Thoracic aorta (tissue), 2 donors: Measurements from ENCODE around the gene SRD5A1. TPM values are rescaled to one million over a fixed set of nuclear protein-coding genes. Genes with fewer than 3 reads are reported as not detected.

ENCODE experiments used
- ATAC-seq: fragments of 150-250 bp; one replicate; pipeline ENCODE4 v1.8.0; 2017; ENCODE audit warnings: low read depth; ENCODE audit not compliant: insufficient number of reproducible peaks, low FRiP score
- DNase-seq: peaks from one replicate; pipeline ENCODE4 v3.0.0-alpha.2; 2020; ENCODE audit warnings: low spot score
- H3K27ac ChIP-seq, 2 donors: fragments of 200-600 bp; sonication (generic); 1 replicate in 1 of 2; 2 replicates in 1 of 2; pipeline ENCODE4 v1.5.1; 2016; ENCODE audit warnings: mild to moderate bottlenecking in 2 of 2, moderate library complexity in 2 of 2
- H3K27me3 ChIP-seq: fragments of 200-600 bp; sonication (generic); replicated peaks from 2 replicates; pipeline ENCODE4 v1.6.0; 2016; ENCODE audit warnings: mild to moderate bottlenecking; ENCODE audit not compliant: insufficient read depth
- H3K36me3 ChIP-seq: fragments of 200-600 bp; sonication (generic); one replicate; pipeline ENCODE4 v1.5.1; 2016
- H3K4me1 ChIP-seq, 2 donors: fragments of 200-600 bp; sonication (generic); 1 replicate in 1 of 2; 2 replicates in 1 of 2; pipeline versions ENCODE4 v1.5.1 to v1.6.0; 2016; ENCODE audit warnings: low read depth in 2 of 2, mild to moderate bottlenecking in 1 of 2; ENCODE audit not compliant: control insufficient read depth in 1 of 2
- H3K4me3 ChIP-seq: fragments of 200-600 bp; sonication (generic); 2 replicates; pipeline ENCODE4 v1.5.1; 2016; ENCODE audit warnings: mild to moderate bottlenecking
- H3K9me3 ChIP-seq: fragments of 200-600 bp; sonication (generic); 2 replicates; pipeline ENCODE4 v1.5.1; 2016
- total RNA-seq, 2 donors: library from RNA; depleted of rRNA; stranded (reverse); fragments of >200 nt; gene quantifications; one replicate each; pipeline versions ENCODE4 v1.1.0 to v1.2.3, GENCODE V29; 2016
- TF ChIP-seq, protein P1 (sequence below): fragments of 200-600 bp; sonication (generic); IDR thresholded peaks from one replicate; pipeline ENCODE4 v1.5.1; 2019; ENCODE audit warnings: antibody characterized with exemption

SRD5A1 gene
- total RNA-seq, 2 donors from 2014 or later, result 7.6 to 8.5 TPM

- no peak overlapping the region for H3K27ac ChIP-seq
- H3K36me3 ChIP-seq, result no peaks in the 10 kb centered on the region
- TF ChIP-seq, protein P1, sequence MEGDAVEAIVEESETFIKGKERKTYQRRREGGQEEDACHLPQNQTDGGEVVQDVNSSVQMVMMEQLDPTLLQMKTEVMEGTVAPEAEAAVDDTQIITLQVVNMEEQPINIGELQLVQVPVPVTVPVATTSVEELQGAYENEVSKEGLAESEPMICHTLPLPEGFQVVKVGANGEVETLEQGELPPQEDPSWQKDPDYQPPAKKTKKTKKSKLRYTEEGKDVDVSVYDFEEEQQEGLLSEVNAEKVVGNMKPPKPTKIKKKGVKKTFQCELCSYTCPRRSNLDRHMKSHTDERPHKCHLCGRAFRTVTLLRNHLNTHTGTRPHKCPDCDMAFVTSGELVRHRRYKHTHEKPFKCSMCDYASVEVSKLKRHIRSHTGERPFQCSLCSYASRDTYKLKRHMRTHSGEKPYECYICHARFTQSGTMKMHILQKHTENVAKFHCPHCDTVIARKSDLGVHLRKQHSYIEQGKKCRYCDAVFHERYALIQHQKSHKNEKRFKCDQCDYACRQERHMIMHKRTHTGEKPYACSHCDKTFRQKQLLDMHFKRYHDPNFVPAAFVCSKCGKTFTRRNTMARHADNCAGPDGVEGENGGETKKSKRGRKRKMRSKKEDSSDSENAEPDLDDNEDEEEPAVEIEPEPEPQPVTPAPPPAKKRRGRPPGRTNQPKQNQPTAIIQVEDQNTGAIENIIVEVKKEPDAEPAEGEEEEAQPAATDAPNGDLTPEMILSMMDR, result no peak
- no peaks in the 10 kb centered on the region for H3K27me3 ChIP-seq
- H3K9me3 ChIP-seq, result no peaks in the 10 kb centered on the region
- ATAC-seq, result no peak
- no peak for DNase-seq
- no peaks in the 10 kb centered on the region for H3K4me1 ChIP-seq
- no peak overlapping the region for H3K4me3 ChIP-seq
These were observed 48.4 kb downstream of the SRD5A1 start for GRCh38 chr5:6681682-6682081.

DNA sequence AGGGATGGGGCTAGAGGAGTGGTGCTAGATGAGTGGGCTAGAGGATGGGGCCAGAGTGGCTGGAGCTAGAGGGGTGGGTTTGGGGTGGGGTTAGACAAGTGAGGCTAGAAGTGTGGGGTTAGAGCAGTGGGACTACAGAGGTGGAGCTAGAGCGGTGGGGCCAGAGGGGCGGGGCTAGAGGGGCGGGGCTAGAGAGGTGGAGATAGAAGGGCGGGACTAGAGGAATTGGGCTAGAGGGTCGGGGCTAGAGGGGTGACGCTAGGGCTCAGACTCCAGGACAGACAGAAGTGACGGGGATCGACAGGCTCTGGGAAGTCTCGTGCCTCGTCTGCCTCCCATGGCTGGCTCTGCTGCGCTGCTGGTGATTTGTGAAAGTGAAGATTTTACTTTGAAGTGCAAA is 49.0 kb downstream of the SRD5A1 start:
- no peak for ATAC-seq
- Histone ChIP-seq H3K27me3 (no peaks in the 10 kb centered on the region), H3K4me1 (no peaks in the 10 kb centered on the region), H3K9me3 (no peaks in the 10 kb centered on the region), H3K27ac (no peak overlapping the region), H3K36me3 (no peaks in the 10 kb centered on the region), H3K4me3 (no peak overlapping the region)
- TF ChIP-seq, protein P1, result no peak
- DNase-seq, result no peak

DNA sequence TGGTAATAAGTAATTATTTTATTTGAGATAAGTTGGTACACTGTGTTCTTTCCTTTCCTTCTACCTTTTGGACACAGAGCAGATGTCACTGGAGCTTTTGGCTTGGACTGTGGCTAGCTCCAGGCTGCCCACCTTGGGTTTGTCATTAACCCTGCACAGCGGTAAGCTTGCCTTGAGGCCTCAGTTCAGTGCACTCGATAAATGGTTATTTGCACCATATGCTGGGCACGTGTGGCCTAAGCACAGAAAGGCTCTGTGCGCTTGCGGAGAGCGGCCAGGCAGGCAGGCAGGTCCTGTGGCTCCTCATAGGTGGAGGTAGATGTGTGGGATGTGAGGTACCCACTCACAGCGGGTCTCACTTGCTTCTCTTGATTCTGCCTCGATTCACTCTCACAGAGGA is 50.0 kb downstream of the SRD5A1 start:
- H3K4me3 ChIP-seq, result no peak overlapping the region
- no peak for DNase-seq
- no peaks in the 10 kb centered on the region for H3K36me3 ChIP-seq
- ATAC-seq, result no peak
- H3K4me1 ChIP-seq, result no peaks in the 10 kb centered on the region
- H3K9me3 ChIP-seq, result no peaks in the 10 kb centered on the region
- no peak overlapping the region for H3K27ac ChIP-seq
- TF ChIP-seq, protein P1, result no peak
- H3K27me3 ChIP-seq, result no peaks in the 10 kb centered on the region

- ATAC-seq (no peak), DNase-seq (no peak)
- Histone ChIP-seq H3K36me3 (no peaks in the 10 kb centered on the region), H3K4me1 (no peaks in the 10 kb centered on the region), H3K27me3 (no peaks in the 10 kb centered on the region), H3K27ac (no peak overlapping the region), H3K4me3 (no peak overlapping the region), H3K9me3 (no peaks in the 10 kb centered on the region)
- TF ChIP-seq, protein P1, result no peak
These were observed 50.8 kb downstream of the SRD5A1 start for GRCh38 chr5:6684075-6684474.

DNA sequence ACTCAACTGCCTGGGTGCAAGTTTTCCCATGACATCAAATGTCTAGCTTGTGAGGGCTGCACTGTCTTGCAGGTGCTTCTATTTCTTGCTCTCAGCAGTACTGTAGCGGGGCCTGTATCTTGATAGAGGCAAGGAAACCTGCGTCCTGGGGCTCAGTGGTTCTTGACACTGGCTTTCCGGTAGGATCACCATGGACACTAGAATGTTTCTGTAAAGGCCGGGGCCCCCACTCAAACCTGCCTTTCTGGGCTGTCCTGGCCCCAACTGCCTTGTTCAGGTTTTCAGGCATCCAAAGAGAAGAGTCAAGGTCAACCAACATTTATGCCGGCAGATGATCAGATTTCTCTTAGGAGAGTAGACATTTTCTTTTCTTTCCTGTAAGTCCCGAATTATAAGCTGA is 53.3 kb downstream of the SRD5A1 start:
- no peaks in the 10 kb centered on the region for H3K27me3 ChIP-seq
- no peak for ATAC-seq
- TF ChIP-seq, protein P1, result no peak
- H3K36me3 ChIP-seq, result no peaks in the 10 kb centered on the region
- H3K9me3 ChIP-seq, result no peaks in the 10 kb centered on the region
- no peak for DNase-seq
- peak overlapping the region; percentile 56 for H3K4me3 ChIP-seq
- H3K27ac ChIP-seq, result no peak overlapping the region
- H3K4me1 ChIP-seq, result no peaks in the 10 kb centered on the region
